ENCODE measurements around the gene WDR86.

DNA sequence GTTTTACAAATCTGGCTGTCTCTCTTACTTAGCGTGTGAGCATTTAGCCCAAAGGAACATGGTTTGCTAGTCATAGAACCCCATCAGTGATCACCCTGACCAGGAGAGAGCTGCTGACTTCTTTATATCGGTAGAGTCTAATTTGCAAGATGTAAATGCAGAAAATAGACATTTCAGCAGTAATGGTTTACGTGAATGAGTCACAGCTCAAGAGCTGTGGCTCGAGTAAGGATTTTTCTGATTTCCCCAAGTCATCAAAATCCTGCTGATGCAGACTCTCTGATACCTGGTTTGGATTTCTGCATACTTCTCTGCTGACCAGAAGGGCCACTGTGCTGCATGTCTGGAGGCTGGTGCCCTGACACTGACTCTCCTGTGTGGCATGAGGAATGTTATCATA is 42.6 kb downstream of the WDR86 start:
- TF ChIP-seq POLR2AphosphoS5 (IDR thresholded peaks at IDR 0.05; ENCODE audit: low read depth) (no peak), SPI1 (IDR thresholded peaks at IDR 0.05; ENCODE audit: borderline replicate concordance, low read depth) (no peak)
- TF ChIP-seq, protein P1, sequence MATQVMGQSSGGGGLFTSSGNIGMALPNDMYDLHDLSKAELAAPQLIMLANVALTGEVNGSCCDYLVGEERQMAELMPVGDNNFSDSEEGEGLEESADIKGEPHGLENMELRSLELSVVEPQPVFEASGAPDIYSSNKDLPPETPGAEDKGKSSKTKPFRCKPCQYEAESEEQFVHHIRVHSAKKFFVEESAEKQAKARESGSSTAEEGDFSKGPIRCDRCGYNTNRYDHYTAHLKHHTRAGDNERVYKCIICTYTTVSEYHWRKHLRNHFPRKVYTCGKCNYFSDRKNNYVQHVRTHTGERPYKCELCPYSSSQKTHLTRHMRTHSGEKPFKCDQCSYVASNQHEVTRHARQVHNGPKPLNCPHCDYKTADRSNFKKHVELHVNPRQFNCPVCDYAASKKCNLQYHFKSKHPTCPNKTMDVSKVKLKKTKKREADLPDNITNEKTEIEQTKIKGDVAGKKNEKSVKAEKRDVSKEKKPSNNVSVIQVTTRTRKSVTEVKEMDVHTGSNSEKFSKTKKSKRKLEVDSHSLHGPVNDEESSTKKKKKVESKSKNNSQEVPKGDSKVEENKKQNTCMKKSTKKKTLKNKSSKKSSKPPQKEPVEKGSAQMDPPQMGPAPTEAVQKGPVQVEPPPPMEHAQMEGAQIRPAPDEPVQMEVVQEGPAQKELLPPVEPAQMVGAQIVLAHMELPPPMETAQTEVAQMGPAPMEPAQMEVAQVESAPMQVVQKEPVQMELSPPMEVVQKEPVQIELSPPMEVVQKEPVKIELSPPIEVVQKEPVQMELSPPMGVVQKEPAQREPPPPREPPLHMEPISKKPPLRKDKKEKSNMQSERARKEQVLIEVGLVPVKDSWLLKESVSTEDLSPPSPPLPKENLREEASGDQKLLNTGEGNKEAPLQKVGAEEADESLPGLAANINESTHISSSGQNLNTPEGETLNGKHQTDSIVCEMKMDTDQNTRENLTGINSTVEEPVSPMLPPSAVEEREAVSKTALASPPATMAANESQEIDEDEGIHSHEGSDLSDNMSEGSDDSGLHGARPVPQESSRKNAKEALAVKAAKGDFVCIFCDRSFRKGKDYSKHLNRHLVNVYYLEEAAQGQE (IDR thresholded peaks at IDR 0.05; ENCODE audit: insufficient replicate concordance, low read depth): no peak
- TF ChIP-seq, protein P2, sequence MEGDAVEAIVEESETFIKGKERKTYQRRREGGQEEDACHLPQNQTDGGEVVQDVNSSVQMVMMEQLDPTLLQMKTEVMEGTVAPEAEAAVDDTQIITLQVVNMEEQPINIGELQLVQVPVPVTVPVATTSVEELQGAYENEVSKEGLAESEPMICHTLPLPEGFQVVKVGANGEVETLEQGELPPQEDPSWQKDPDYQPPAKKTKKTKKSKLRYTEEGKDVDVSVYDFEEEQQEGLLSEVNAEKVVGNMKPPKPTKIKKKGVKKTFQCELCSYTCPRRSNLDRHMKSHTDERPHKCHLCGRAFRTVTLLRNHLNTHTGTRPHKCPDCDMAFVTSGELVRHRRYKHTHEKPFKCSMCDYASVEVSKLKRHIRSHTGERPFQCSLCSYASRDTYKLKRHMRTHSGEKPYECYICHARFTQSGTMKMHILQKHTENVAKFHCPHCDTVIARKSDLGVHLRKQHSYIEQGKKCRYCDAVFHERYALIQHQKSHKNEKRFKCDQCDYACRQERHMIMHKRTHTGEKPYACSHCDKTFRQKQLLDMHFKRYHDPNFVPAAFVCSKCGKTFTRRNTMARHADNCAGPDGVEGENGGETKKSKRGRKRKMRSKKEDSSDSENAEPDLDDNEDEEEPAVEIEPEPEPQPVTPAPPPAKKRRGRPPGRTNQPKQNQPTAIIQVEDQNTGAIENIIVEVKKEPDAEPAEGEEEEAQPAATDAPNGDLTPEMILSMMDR (IDR thresholded peaks at IDR 0.05; ENCODE audit: insufficient read depth, low read length): no peak

Measured in HL-60 (cell line).